ENCODE measurements around the gene CTNND1.

CTNND1 gene

DNA sequence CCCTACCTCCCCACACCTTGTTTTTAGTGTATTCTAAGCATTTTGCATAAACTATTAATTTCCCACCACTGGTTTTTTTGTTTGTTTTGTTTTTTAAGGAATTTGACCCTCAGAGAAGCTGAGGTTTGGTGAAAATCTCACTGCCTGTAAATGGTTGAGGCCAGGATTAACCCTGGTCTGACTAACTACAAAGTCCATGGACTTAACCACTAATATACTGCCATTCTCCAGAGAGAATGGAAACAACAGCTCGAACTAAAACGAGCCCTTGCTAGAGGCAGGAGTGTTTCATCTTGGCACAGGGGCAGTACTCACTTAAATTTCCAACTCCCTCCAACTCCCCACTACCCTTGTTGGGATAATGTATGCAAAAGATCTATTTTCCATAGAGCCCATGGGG, 3.0 kb downstream of the CTNND1 start:
- Histone ChIP-seq H3K36me3 (ENCODE audit: control insufficient read depth in 1 of 2, insufficient read depth in 2 of 2, low read length in 2 of 2) (peaks cover 0 to 6% of the 10 kb centered on the region in 2 donors), H3K4me3 (ENCODE audit: low read depth in 1 of 2, low read length in 2 of 2) (peak overlapping the region; percentile 81 to 88), H3K9me3 (ENCODE audit: control insufficient read depth in 1 of 2, low read length in 2 of 2) (no peaks in the 10 kb centered on the region), H3K27me3 (ENCODE audit: low read depth, low read length) (no peaks in the 10 kb centered on the region), H3K27ac (ENCODE audit: low read length) (peak overlapping the region; percentile 99), H3K4me1 (ENCODE audit: control insufficient read depth in 1 of 2, insufficient read depth in 2 of 2, low read length in 2 of 2) (peaks cover 18 to 34% of the 10 kb centered on the region in 2 donors)

GRCh38 chr11:57764972-57765371, 3.4 kb downstream of the CTNND1 start:
- peak overlapping the region; percentile 81 to 88 for H3K4me3 ChIP-seq (ENCODE audit: low read depth in 1 of 2, low read length in 2 of 2)

GRCh38 chr11:57770793-57771192, 9.2 kb downstream of the CTNND1 start:
- Histone ChIP-seq H3K4me1 (ENCODE audit: control insufficient read depth in 1 of 2, insufficient read depth in 2 of 2, low read length in 2 of 2) (peaks cover 38 to 61% of the 10 kb centered on the region in 2 donors), H3K36me3 (ENCODE audit: control insufficient read depth in 1 of 2, insufficient read depth in 2 of 2, low read length in 2 of 2) (peaks cover 0 to 8% of the 10 kb centered on the region in 2 donors), H3K27me3 (ENCODE audit: low read depth, low read length) (no peaks in the 10 kb centered on the region), H3K9me3 (ENCODE audit: control insufficient read depth in 1 of 2, low read length in 2 of 2) (no peaks in the 10 kb centered on the region), H3K4me3 (ENCODE audit: low read depth in 1 of 2, low read length in 2 of 2) (no peak overlapping the region), H3K27ac (ENCODE audit: low read length) (no peak overlapping the region)

More at GRCh38 chr11:57764972-57765371, 3.4 kb downstream of the CTNND1 start:
- Histone ChIP-seq H3K9me3 (ENCODE audit: control insufficient read depth in 1 of 2, low read length in 2 of 2) (no peaks in the 10 kb centered on the region), H3K27me3 (ENCODE audit: low read depth, low read length) (no peaks in the 10 kb centered on the region), H3K4me1 (ENCODE audit: control insufficient read depth in 1 of 2, insufficient read depth in 2 of 2, low read length in 2 of 2) (peaks cover 20 to 35% of the 10 kb centered on the region in 2 donors), H3K36me3 (ENCODE audit: control insufficient read depth in 1 of 2, insufficient read depth in 2 of 2, low read length in 2 of 2) (peaks cover 0 to 6% of the 10 kb centered on the region in 2 donors), H3K27ac (ENCODE audit: low read length) (peak overlapping the region; percentile 99)

DNA sequence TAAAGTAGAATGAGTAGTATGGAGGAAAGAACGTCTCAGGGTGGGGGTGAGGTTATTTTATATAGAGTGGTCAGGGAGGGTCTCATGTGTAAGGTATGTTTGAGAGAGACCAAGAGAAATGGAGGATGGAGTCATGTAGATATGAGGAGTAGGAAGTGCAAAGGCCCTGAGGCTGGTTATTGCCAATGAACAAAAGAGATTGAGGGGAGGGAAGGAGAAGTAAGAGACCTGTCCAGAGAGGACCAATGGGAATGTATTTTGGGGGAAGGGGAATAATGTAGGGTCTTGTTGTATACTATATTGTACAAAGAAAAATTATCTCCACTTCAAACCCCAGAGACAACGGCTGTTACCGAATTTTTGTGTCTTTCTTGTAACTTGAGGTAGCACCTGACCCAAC, 9.8 kb downstream of the CTNND1 start:
- Histone ChIP-seq H3K27me3 (ENCODE audit: low read depth, low read length) (no peaks in the 10 kb centered on the region), H3K36me3 (ENCODE audit: control insufficient read depth in 1 of 2, insufficient read depth in 2 of 2, low read length in 2 of 2) (peaks cover 0 to 8% of the 10 kb centered on the region in 2 donors), H3K4me1 (ENCODE audit: control insufficient read depth in 1 of 2, insufficient read depth in 2 of 2, low read length in 2 of 2) (peaks cover 40 to 64% of the 10 kb centered on the region in 2 donors), H3K27ac (ENCODE audit: low read length) (no peak overlapping the region), H3K4me3 (ENCODE audit: low read depth in 1 of 2, low read length in 2 of 2) (no peak overlapping the region), H3K9me3 (ENCODE audit: control insufficient read depth in 1 of 2, low read length in 2 of 2) (no peaks in the 10 kb centered on the region)

DNA sequence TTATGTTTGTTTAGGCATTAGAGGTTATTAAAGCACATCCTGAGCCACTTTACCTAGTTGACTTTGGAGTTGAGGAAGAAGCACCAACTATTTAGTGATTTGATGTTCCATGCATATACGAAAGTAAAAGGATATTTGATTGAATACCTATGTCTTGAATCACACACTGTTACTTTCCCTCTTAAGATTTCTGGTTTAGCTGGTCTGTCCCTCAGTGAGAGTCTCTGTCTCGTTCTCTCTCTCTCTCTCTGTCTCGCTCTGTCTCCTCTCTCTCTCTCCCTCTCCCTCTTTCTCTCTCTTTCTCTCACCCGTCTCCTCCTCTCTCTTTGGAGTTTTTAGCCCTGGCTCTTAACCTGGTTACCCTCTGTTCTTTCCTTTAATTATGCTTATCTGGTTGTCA, 11.0 kb downstream of the CTNND1 start:
- Histone ChIP-seq H3K27me3 (ENCODE audit: low read depth, low read length) (no peaks in the 10 kb centered on the region), H3K36me3 (ENCODE audit: control insufficient read depth in 1 of 2, insufficient read depth in 2 of 2, low read length in 2 of 2) (peaks cover 0 to 3% of the 10 kb centered on the region in 2 donors), H3K9me3 (ENCODE audit: control insufficient read depth in 1 of 2, low read length in 2 of 2) (no peaks in the 10 kb centered on the region), H3K27ac (ENCODE audit: low read length) (no peak overlapping the region), H3K4me1 (ENCODE audit: control insufficient read depth in 1 of 2, insufficient read depth in 2 of 2, low read length in 2 of 2) (peaks cover 49 to 64% of the 10 kb centered on the region in 2 donors), H3K4me3 (ENCODE audit: low read depth in 1 of 2, low read length in 2 of 2) (no peak overlapping the region)

DNA sequence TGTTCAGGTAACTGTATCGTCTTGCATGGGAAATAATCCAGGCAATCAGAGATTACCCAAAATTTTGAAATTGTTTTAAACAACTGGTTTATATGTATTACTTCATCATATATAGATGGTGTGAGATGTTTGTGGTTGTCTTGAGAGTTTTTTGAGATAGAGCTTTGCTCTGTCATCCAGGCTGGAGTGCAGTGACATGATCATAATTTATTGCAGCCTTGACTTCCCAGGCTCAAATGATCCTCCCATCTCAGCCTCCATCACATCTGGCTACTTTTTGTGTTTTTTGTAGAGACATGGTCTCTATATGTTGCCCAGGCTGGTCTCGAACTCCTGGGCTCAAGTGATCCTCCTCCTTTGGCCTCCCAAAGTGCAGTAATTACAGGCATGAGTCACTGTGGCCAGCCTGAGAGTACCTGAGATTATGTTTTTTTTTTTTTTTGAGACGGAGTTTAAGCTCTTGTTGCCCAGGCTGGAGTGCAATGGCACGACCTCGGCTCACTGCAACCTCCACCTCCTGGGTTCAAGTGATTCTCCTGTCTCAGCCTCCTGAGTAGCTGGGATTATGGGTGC, 11.5 kb downstream of the CTNND1 start:
- Histone ChIP-seq H3K9me3 (ENCODE audit: control insufficient read depth in 1 of 2, low read length in 2 of 2) (no peaks in the 10 kb centered on the region), H3K27me3 (ENCODE audit: low read depth, low read length) (no peaks in the 10 kb centered on the region), H3K36me3 (ENCODE audit: control insufficient read depth in 1 of 2, insufficient read depth in 2 of 2, low read length in 2 of 2) (peaks cover 0 to 3% of the 10 kb centered on the region in 2 donors), H3K27ac (ENCODE audit: low read length) (no peak overlapping the region), H3K4me1 (ENCODE audit: control insufficient read depth in 1 of 2, insufficient read depth in 2 of 2, low read length in 2 of 2) (peaks cover 54 to 70% of the 10 kb centered on the region in 2 donors), H3K4me3 (ENCODE audit: low read depth in 1 of 2, low read length in 2 of 2) (no peak overlapping the region)

DNA sequence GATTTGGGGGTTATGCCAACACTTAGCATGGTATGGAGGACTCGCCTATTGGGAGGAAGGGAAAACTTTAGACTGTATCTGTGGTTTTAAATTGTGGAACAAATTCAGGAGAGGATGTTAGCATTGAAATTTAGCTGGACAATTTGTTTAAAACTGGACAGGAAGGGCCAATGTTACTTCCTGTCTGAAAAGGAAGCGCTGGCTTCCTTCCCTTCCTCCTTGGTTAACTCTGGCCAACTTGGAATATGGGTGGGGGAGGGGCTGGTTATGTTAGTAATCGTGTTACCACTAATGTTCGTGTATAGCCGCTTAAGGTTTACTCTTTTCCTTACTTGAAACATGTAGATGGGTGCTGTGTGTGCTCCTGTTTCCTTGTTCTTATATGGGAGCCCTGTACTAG, 13.9 kb downstream of the CTNND1 start:
- H3K9me3 ChIP-seq (ENCODE audit: control insufficient read depth in 1 of 2, low read length in 2 of 2) = no peaks in the 10 kb centered on the region
- H3K27me3 ChIP-seq (ENCODE audit: low read depth, low read length) = no peaks in the 10 kb centered on the region
- peak overlapping the region; percentile 3 to 15 for H3K4me3 ChIP-seq (ENCODE audit: low read depth in 1 of 2, low read length in 2 of 2)
- H3K4me1 ChIP-seq (ENCODE audit: control insufficient read depth in 1 of 2, insufficient read depth in 2 of 2, low read length in 2 of 2) = peaks cover 66 to 80% of the 10 kb centered on the region in 2 donors
- peak overlapping the region; percentile 65 for H3K27ac ChIP-seq (ENCODE audit: low read length)
- peaks cover 0 to 3% of the 10 kb centered on the region in 2 donors for H3K36me3 ChIP-seq (ENCODE audit: control insufficient read depth in 1 of 2, insufficient read depth in 2 of 2, low read length in 2 of 2)

GRCh38 chr11:57776031-57776521, 14.5 kb downstream of the CTNND1 start:
- H3K36me3 ChIP-seq (ENCODE audit: control insufficient read depth in 1 of 2, insufficient read depth in 2 of 2, low read length in 2 of 2) = peaks cover 0 to 3% of the 10 kb centered on the region in 2 donors
- no peaks in the 10 kb centered on the region for H3K27me3 ChIP-seq (ENCODE audit: low read depth, low read length)
- H3K27ac ChIP-seq (ENCODE audit: low read length) = peak overlapping the region; percentile 65
- peak overlapping the region; percentile 3 to 15 for H3K4me3 ChIP-seq (ENCODE audit: low read depth in 1 of 2, low read length in 2 of 2)
- H3K4me1 ChIP-seq (ENCODE audit: control insufficient read depth in 1 of 2, insufficient read depth in 2 of 2, low read length in 2 of 2) = peaks cover 66 to 81% of the 10 kb centered on the region in 2 donors
- H3K9me3 ChIP-seq (ENCODE audit: control insufficient read depth in 1 of 2, low read length in 2 of 2) = no peaks in the 10 kb centered on the region

DNA sequence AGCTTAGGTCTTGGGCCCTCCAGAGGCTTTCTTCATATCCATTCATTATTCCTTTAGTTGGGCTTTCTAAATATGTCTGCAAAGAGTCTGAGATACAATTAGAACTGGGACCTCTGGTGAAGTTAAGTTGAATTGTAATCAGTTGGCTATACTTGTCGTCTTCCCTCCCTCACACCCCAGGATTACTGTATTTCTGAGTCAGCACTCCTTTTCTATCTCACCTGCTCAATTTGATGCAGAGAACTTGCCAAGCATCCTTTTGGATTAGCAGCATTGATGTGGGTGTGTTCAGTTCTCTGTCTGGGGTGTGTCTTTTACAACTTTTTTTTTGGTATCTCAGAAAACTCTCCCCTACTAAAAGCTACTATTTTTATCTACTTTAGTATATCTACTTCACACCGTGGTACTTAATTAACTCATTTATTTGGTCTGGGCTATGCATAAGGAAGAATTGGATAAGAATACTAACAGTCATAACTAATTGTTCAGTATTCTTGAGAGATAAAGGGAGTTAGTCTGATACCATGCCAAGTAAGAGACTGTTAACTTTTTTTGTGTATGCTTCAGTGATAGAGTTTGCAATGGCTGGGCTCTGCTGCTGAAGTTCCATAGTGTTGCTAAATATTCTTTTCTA, 15.1 kb downstream of the CTNND1 start:
- H3K9me3 ChIP-seq (ENCODE audit: control insufficient read depth in 1 of 2, low read length in 2 of 2) = no peaks in the 10 kb centered on the region
- H3K4me1 ChIP-seq (ENCODE audit: control insufficient read depth in 1 of 2, insufficient read depth in 2 of 2, low read length in 2 of 2) = peaks cover 72 to 87% of the 10 kb centered on the region in 2 donors
- H3K27ac ChIP-seq (ENCODE audit: low read length) = peak overlapping the region; percentile 83
- H3K4me3 ChIP-seq (ENCODE audit: low read depth in 1 of 2, low read length in 2 of 2) = peak overlapping the region in 1 of 2 donors; percentile 3
- peaks cover 0 to 3% of the 10 kb centered on the region in 2 donors for H3K36me3 ChIP-seq (ENCODE audit: control insufficient read depth in 1 of 2, insufficient read depth in 2 of 2, low read length in 2 of 2)
- H3K27me3 ChIP-seq (ENCODE audit: low read depth, low read length) = no peaks in the 10 kb centered on the region

- Histone ChIP-seq H3K9me3 (ENCODE audit: control insufficient read depth in 1 of 2, low read length in 2 of 2) (no peaks in the 10 kb centered on the region), H3K27me3 (ENCODE audit: low read depth, low read length) (no peaks in the 10 kb centered on the region), H3K36me3 (ENCODE audit: control insufficient read depth in 1 of 2, insufficient read depth in 2 of 2, low read length in 2 of 2) (peaks cover 0 to under 1% of the 10 kb centered on the region in 2 donors), H3K4me1 (ENCODE audit: control insufficient read depth in 1 of 2, insufficient read depth in 2 of 2, low read length in 2 of 2) (peaks cover 67 to 85% of the 10 kb centered on the region in 2 donors), H3K4me3 (ENCODE audit: low read depth in 1 of 2, low read length in 2 of 2) (peak overlapping the region; percentile 42 to 44), H3K27ac (ENCODE audit: low read length) (peak overlapping the region; percentile 83)
Observed at GRCh38 chr11:57777969-57778317, 16.3 kb downstream of the CTNND1 start.

GRCh38 chr11:57778318-57779037, 16.9 kb downstream of the CTNND1 start:
- peak overlapping the region; percentile 42 to 44 for H3K4me3 ChIP-seq (ENCODE audit: low read depth in 1 of 2, low read length in 2 of 2)
- H3K36me3 ChIP-seq (ENCODE audit: control insufficient read depth in 1 of 2, insufficient read depth in 2 of 2, low read length in 2 of 2) = no peaks in the 10 kb centered on the region
- H3K4me1 ChIP-seq (ENCODE audit: control insufficient read depth in 1 of 2, insufficient read depth in 2 of 2, low read length in 2 of 2) = peaks cover 66 to 81% of the 10 kb centered on the region in 2 donors
- peak overlapping the region; percentile 83 for H3K27ac ChIP-seq (ENCODE audit: low read length)
- H3K9me3 ChIP-seq (ENCODE audit: control insufficient read depth in 1 of 2, low read length in 2 of 2) = no peaks in the 10 kb centered on the region
- H3K27me3 ChIP-seq (ENCODE audit: low read depth, low read length) = no peaks in the 10 kb centered on the region
